Mucosa of descending colon (tissue), 3 donors: ENCODE data around the gene TMTC1. TPM values are rescaled to one million over a fixed set of nuclear protein-coding genes. Genes with fewer than 3 reads are reported as not detected.

ENCODE experiments used
- ATAC-seq: fragments of 200-7000 bp; cut with Tn5 transposase; one replicate; pipeline ENCODE4 v1.9.1; 2020; ENCODE audit warnings: mild to moderate bottlenecking, moderate library complexity
- DNase-seq, 3 donors: peaks; one replicate each; pipeline ENCODE4 v3.0.0-alpha.2; 2020
- H3K36me3 ChIP-seq: fragments of 200-600 bp; one replicate; pipeline ENCODE4 v1.8.0; 2021; ENCODE audit warnings: low read depth, mild to moderate bottlenecking
- H3K4me1 ChIP-seq: fragments of 200-600 bp; one replicate; pipeline ENCODE4 v1.8.0; 2021; ENCODE audit warnings: low read depth, mild to moderate bottlenecking
- H3K4me3 ChIP-seq: fragments of 200-600 bp; one replicate; pipeline ENCODE4 v1.8.0; 2021; ENCODE audit warnings: mild to moderate bottlenecking
- H3K9me3 ChIP-seq: fragments of 200-600 bp; one replicate; pipeline ENCODE4 v1.8.0; 2021; ENCODE audit warnings: mild to moderate bottlenecking
- CTCF ChIP-seq: fragments of 200-600 bp; IDR thresholded peaks from one replicate; pipeline ENCODE4 v1.8.0; 2022; ENCODE audit warnings: antibody characterized with exemption, mild to moderate bottlenecking
- intact Hi-C, 2 donors: fragments of 100-400 bp; cut with DNase I in 1 of 2; cut with micrococcal nuclease in 1 of 2; formaldehyde crosslinking; loops; one replicate each; pipeline versions ENCODE4 v1.11.0 to v1.11.1; 2022; cut with DNase I, micrococcal nuclease
- total RNA-seq, 3 donors: library from RNA; stranded (reverse); fragmentation: NEBNext Ultra II Directional in 2 of 3; extraction: Animal tissue kit (Norgen Biotek cat#: 25700) in 2 of 3; gene quantifications; one replicate each; pipeline versions ENCODE4 v1.2.1 to v1.2.4, GENCODE V29; 2021 to 2023
- donor health status: DM: no; HTN: no; CAD: no; lungs with moderate emphysema.
- donor health status: DM: no; HTN: no; CAD: no.
- donor health status: DM: no; HTN: yes; CAD: no.

TMTC1 gene
- total RNA-seq, 3 donors from 2014 or later, result 2.5 to 49.1 (median 10.5) TPM

GRCh38 chr12:29674463-29674862, 109.3 kb downstream of the TMTC1 start:
- H3K9me3 ChIP-seq, result no peaks in the 10 kb centered on the region
- H3K4me3 ChIP-seq, result no peak overlapping the region
- intact Hi-C loops, result no loop called here
- ATAC-seq (no peak), DNase-seq (no peak)
- no peaks in the 10 kb centered on the region for H3K4me1 ChIP-seq
- TF ChIP-seq CTCF, result no peak
- H3K36me3 ChIP-seq, result no peaks in the 10 kb centered on the region

GRCh38 chr12:29673346-29673745, 110.4 kb downstream of the TMTC1 start:
- ATAC-seq (no peak), DNase-seq (no peak)
- Histone ChIP-seq H3K36me3 (no peaks in the 10 kb centered on the region), H3K9me3 (no peaks in the 10 kb centered on the region), H3K4me1 (no peaks in the 10 kb centered on the region), H3K4me3 (no peak overlapping the region)
- no peak for TF ChIP-seq CTCF
- intact Hi-C loops, result no loop called here

- intact Hi-C loops, result no loop called here
- H3K9me3 ChIP-seq, result no peaks in the 10 kb centered on the region
- no peaks in the 10 kb centered on the region for H3K36me3 ChIP-seq
- no peak for TF ChIP-seq CTCF
- H3K4me1 ChIP-seq, result no peaks in the 10 kb centered on the region
- DNase-seq (no peak), ATAC-seq (no peak)
- H3K4me3 ChIP-seq, result no peak overlapping the region
These were observed 111.2 kb downstream of the TMTC1 start for GRCh38 chr12:29672580-29672979.

- no peak overlapping the region for H3K4me3 ChIP-seq
- no peaks in the 10 kb centered on the region for H3K4me1 ChIP-seq
- no peaks in the 10 kb centered on the region for H3K36me3 ChIP-seq
- intact Hi-C loops, result no loop called here
- DNase-seq (no peak), ATAC-seq (no peak)
- H3K9me3 ChIP-seq, result no peaks in the 10 kb centered on the region
- TF ChIP-seq CTCF, result no peak
These were observed 112.0 kb downstream of the TMTC1 start for GRCh38 chr12:29671742-29672141.

- intact Hi-C loops, result no loop called here
- no peak for TF ChIP-seq CTCF
- H3K9me3 ChIP-seq, result no peaks in the 10 kb centered on the region
- DNase-seq (no peak), ATAC-seq (no peak)
- H3K4me1 ChIP-seq, result no peaks in the 10 kb centered on the region
- no peak overlapping the region for H3K4me3 ChIP-seq
- no peaks in the 10 kb centered on the region for H3K36me3 ChIP-seq
These were observed 116.7 kb downstream of the TMTC1 start for GRCh38 chr12:29667011-29667410.

- no peak overlapping the region for H3K4me3 ChIP-seq
- no peak for ATAC-seq
- no peaks in the 10 kb centered on the region for H3K4me1 ChIP-seq
- no peak for DNase-seq
- no peaks in the 10 kb centered on the region for H3K9me3 ChIP-seq
- H3K36me3 ChIP-seq, result no peaks in the 10 kb centered on the region
- intact Hi-C loops, result no loop called here
- no peak for TF ChIP-seq CTCF
These were observed 118.6 kb downstream of the TMTC1 start for GRCh38 chr12:29665107-29665506.
